ENCODE results near the gene P2RX1. TPM values are rescaled to one million over a fixed set of nuclear protein-coding genes. Genes with fewer than 3 reads are reported as not detected.

Gene P2RX1
- total RNA-seq, 1 donor from 2014 or later: 0.16 TPM

- peaks cover 5% of the 10 kb centered on the region for H3K27me3 Mint-ChIP-seq (ENCODE audit: low read depth)
- no peak for TF ChIP-seq CTCF (IDR thresholded peaks at IDR 0.05; ENCODE audit: unreplicated experiment)
These were observed 37.8 kb upstream of the P2RX1 start for GRCh38 chr17:3954086-3954485.

GRCh38 chr17:3953542-3953941, 37.3 kb upstream of the P2RX1 start:
- Mint-ChIP-seq H3K9me3 (no peaks in the 10 kb centered on the region), H3K36me3 (no peaks in the 10 kb centered on the region), H3K27me3 (ENCODE audit: low read depth) (peaks cover 5% of the 10 kb centered on the region), H3K27ac (no peak overlapping the region), H3K4me1 (no peaks in the 10 kb centered on the region), H3K4me3 (no peak overlapping the region)
- no peak for DNase-seq (ENCODE audit: low spot score in 2 of 2, unreplicated experiment in 2 of 2)
- TF ChIP-seq CTCF (IDR thresholded peaks at IDR 0.05; ENCODE audit: unreplicated experiment): no peak

More at GRCh38 chr17:3954086-3954485, 37.8 kb upstream of the P2RX1 start:
- no peak for DNase-seq (ENCODE audit: low spot score in 2 of 2, unreplicated experiment in 2 of 2)
- Mint-ChIP-seq H3K36me3 (no peaks in the 10 kb centered on the region), H3K4me1 (peaks cover under 1% of the 10 kb centered on the region), H3K4me3 (no peak overlapping the region), H3K27ac (no peak overlapping the region), H3K9me3 (no peaks in the 10 kb centered on the region)

GRCh38 chr17:3952186-3952585, 35.9 kb upstream of the P2RX1 start:
- no peaks in the 10 kb centered on the region for H3K9me3 Mint-ChIP-seq
- H3K36me3 Mint-ChIP-seq: no peaks in the 10 kb centered on the region
- no peak for DNase-seq (ENCODE audit: low spot score in 2 of 2, unreplicated experiment in 2 of 2)
- peaks cover 3% of the 10 kb centered on the region for H3K27me3 Mint-ChIP-seq (ENCODE audit: low read depth)
- H3K4me1 Mint-ChIP-seq: no peaks in the 10 kb centered on the region
- H3K4me3 Mint-ChIP-seq: no peak overlapping the region
- TF ChIP-seq CTCF (IDR thresholded peaks at IDR 0.05; ENCODE audit: unreplicated experiment): no peak
- no peak overlapping the region for H3K27ac Mint-ChIP-seq

GRCh38 chr17:3951420-3951819, 35.2 kb upstream of the P2RX1 start:
- Mint-ChIP-seq H3K4me3 (no peak overlapping the region), H3K27me3 (ENCODE audit: low read depth) (peaks cover 2% of the 10 kb centered on the region), H3K36me3 (no peaks in the 10 kb centered on the region), H3K27ac (no peak overlapping the region), H3K9me3 (no peaks in the 10 kb centered on the region), H3K4me1 (no peaks in the 10 kb centered on the region)
- TF ChIP-seq CTCF (IDR thresholded peaks at IDR 0.05; ENCODE audit: unreplicated experiment): no peak
- DNase-seq (ENCODE audit: low spot score in 2 of 2, unreplicated experiment in 2 of 2): no peak

- H3K36me3 Mint-ChIP-seq: no peaks in the 10 kb centered on the region
- no peak overlapping the region for H3K4me3 Mint-ChIP-seq
- H3K4me1 Mint-ChIP-seq: no peaks in the 10 kb centered on the region
- DNase-seq (ENCODE audit: low spot score in 2 of 2, unreplicated experiment in 2 of 2): no peak
- no peak for TF ChIP-seq CTCF (IDR thresholded peaks at IDR 0.05; ENCODE audit: unreplicated experiment)
- no peak overlapping the region for H3K27ac Mint-ChIP-seq
- H3K9me3 Mint-ChIP-seq: no peaks in the 10 kb centered on the region
- H3K27me3 Mint-ChIP-seq (ENCODE audit: low read depth): no peaks in the 10 kb centered on the region
These were observed 34.7 kb upstream of the P2RX1 start for GRCh38 chr17:3951003-3951402.

GRCh38 chr17:3950584-3950983, 34.3 kb upstream of the P2RX1 start:
- no peak overlapping the region for H3K4me3 Mint-ChIP-seq
- DNase-seq (ENCODE audit: low spot score in 2 of 2, unreplicated experiment in 2 of 2): no peak
- H3K4me1 Mint-ChIP-seq: no peaks in the 10 kb centered on the region
- H3K27ac Mint-ChIP-seq: no peak overlapping the region
- no peaks in the 10 kb centered on the region for H3K36me3 Mint-ChIP-seq
- no peak for TF ChIP-seq CTCF (IDR thresholded peaks at IDR 0.05; ENCODE audit: unreplicated experiment)
- no peaks in the 10 kb centered on the region for H3K9me3 Mint-ChIP-seq
- H3K27me3 Mint-ChIP-seq (ENCODE audit: low read depth): no peaks in the 10 kb centered on the region

Measured in mesothelial cell of epicardium (in vitro differentiated cells).